GM12873 (cell line): ENCODE results near the gene ATP5PO.

Source experiments
- CTCF ChIP-seq: IDR thresholded peaks from 2 replicates; pipeline ENCODE4 v1.5.1; 2012; ENCODE audit warnings: low read depth, mild to moderate bottlenecking, moderate library complexity, low read length, control low read depth; ENCODE audit not compliant: insufficient read depth; ENCODE audit errors: missing control alignments

The ATP5PO gene

GRCh38 chr21:33864150-33864549 lies 51.5 kb downstream of the ATP5PO start:
- TF ChIP-seq CTCF, result no peak

DNA sequence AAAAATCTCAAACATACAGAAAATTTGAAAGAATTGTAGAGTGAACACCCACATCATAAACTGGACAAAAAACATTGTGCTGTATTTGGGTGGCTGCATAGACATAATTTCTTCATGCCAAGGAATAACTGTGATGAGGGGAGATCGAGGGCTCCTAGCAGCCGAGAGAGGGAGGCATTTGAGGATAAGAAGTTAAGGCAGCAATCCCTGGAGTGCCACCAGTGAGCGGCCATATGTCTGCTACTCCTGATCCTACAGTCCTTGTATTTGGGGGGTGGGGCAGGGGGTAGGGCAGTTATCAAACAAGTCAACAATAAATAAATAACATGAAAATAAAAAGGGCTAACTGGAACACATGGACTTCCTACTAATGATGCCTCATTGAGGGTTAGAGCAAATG lies 54.5 kb downstream of the ATP5PO start:
- TF ChIP-seq CTCF, result no peak

- no peak for TF ChIP-seq CTCF
Measured at GRCh38 chr21:33860332-33860879, 55.2 kb downstream of the ATP5PO start.

- TF ChIP-seq CTCF, result no peak
Measured at GRCh38 chr21:33859373-33860102, 56.1 kb downstream of the ATP5PO start.

- TF ChIP-seq CTCF, result no peak
Measured at GRCh38 chr21:33858667-33859372, 56.8 kb downstream of the ATP5PO start.

- no peak for TF ChIP-seq CTCF
Measured at GRCh38 chr21:33857846-33858666, 57.5 kb downstream of the ATP5PO start.
